ENCODE data around the gene ALKBH5. TPM values are rescaled to one million over a fixed set of nuclear protein-coding genes. Genes with fewer than 3 reads are reported as not detected.
A peak's percentile ranks its signal among the peaks of the same experiment; 100 is the strongest.

The ALKBH5 gene
- 45.3 TPM for total RNA-seq

- ATAC-seq = peak; percentile 91
Observed at GRCh38 chr17:18183334-18184142, at the start of gene ALKBH5. ALKBH5 (plus strand) TSS chr17:18183828; CDS start chr17:18184244, 416 bp downstream.

DNA sequence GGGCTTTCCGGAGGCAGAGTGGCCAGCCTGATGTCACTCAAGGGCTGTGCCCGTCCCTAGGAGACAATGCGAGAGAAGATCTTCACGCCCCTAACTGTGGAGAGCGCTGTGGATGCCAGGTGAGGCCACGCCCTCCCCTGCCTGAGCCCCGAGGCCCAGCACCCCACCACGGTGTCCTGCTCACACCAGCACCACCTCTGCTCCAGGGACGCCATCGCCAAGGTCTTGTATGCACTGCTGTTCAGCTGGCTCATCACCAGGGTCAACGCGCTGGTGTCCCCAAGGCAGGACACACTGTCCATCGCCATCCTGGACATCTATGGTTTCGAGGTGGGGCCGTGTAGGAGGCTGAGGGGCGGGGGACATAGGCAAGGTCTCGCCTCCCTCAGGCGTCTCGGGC lies 47.3 kb upstream of the ALKBH5 start:
- no peak for ATAC-seq

GRCh38 chr17:18138065-18138749 lies 45.4 kb upstream of the ALKBH5 start:
- no peak for ATAC-seq

GRCh38 chr17:18139092-18139491 lies 44.5 kb upstream of the ALKBH5 start:
- no peak for ATAC-seq

DNA sequence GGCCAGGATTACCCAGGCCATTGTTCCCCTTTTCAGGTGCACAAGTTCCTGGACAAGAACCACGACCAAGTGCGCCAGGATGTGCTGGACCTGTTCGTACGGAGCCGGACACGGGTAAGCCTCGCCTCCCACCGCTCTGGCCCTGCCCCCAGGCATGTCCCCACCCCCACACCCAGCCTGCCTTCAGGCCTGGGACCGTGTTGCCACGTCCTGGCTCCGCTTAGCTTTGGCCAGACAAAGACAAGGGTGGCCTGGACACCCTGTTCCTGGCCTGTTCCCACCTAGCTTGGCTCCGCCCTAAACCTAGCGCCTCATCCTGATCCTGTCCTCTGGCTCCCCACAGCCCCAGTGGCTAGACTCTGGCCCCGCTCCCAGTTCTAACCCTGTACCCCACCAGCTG lies 44.1 kb upstream of the ALKBH5 start:
- ATAC-seq = peak; percentile 6

DNA sequence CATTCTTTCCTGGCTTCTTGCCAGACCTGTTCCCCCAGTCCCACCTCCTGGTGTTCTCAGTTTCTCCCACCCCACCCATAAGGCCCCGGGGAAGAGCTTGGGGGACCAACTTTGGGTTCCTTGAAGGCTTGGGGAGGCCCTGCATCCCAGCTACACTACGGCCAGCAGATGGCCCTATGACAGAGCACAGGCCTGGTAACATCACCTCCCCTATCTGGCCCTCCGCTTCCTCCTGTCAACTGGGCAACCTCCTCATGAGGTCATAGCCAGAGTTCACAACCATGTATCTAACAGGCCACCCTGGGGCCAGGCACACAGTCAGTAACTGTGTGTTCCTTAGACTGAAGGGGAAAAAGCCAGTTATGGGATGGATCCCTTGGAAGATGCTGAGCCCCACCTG lies 43.7 kb upstream of the ALKBH5 start:
- peak; percentile 18 for ATAC-seq

GRCh38 chr17:18140648-18141047 lies 43.0 kb upstream of the ALKBH5 start:
- ATAC-seq = no peak

DNA sequence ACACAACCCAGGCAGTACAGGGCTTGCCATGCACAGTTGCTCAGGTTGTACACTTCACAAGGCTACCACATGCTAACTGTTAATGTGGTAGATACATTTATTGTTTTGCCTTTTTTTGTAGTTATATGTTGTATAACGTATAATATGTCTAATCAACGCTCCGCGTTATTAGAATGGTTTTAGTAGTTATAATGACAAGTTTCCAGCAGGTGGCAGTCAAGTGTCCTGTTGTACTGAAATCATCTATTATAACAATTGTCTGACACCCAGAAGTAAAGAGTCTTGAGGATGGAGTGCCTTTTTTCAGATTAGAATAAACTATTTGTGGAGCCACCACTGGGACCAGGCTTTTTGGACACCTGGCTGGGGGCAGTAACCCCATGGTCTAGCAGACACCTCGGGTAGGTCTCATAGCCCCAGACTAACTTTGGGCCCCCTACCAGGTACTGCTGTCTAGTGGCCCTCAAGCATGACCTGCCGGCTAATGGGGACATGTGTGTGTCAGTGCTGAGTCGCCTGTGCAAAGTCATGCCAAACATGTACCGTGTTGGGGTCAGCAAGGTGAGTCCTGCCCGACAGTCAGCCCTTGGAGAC lies 42.3 kb upstream of the ALKBH5 start:
- peak; percentile 27 for ATAC-seq

GRCh38 chr17:18142417-18142816 lies 41.2 kb upstream of the ALKBH5 start:
- no peak for ATAC-seq

- ATAC-seq = no peak
Observed at GRCh38 chr17:18143044-18143936, 40.3 kb upstream of the ALKBH5 start.

GRCh38 chr17:18144261-18144660 lies 39.4 kb upstream of the ALKBH5 start:
- ATAC-seq = no peak

DNA sequence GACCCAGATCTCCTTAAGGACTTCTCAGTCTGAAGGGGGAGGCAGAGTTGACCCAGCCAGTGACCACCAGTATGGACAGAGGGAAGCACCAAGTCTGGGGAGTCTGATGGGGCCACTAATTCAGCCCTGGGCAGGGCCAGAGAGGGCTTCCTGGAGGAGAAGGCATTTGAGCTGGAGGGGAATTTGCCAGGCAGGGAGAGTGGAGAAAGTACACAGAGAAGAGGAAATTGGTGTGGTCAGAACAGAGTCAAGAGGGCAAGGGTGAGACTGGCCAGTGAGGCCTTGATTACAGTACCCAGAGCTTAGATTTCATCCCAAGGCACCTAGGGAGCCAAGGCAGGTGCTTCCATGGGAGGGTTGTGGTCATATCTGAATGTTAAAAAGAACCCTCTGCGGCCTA lies 38.8 kb upstream of the ALKBH5 start:
- no peak for ATAC-seq

- ATAC-seq = no peak
Observed at GRCh38 chr17:18145811-18146210, 37.8 kb upstream of the ALKBH5 start.

DNA sequence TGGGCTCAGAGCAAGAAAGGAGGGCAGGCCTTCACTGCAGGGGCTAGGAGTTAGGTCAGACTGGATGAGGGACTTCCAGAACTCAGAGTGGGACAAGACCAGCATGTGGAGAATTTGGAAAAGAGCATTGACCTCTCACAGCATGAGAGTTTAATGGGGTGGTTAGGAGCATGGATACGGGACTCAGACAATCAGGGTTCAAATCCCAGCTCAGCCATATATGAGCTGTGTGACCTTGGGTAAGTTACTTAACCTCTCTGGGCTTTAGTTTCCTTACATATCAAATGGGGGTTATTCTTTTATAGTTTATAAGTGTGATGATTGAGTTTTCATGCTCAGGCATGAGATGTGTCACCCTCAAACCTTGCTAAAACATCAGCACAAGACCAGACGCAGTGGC lies 37.4 kb upstream of the ALKBH5 start:
- no peak for ATAC-seq

- ATAC-seq = no peak
Observed at GRCh38 chr17:18146980-18147379, 36.6 kb upstream of the ALKBH5 start.

GRCh38 chr17:18148586-18148985 lies 35.0 kb upstream of the ALKBH5 start:
- no peak for ATAC-seq

- no peak for ATAC-seq
Observed at GRCh38 chr17:18151290-18151689, 32.3 kb upstream of the ALKBH5 start.

DNA sequence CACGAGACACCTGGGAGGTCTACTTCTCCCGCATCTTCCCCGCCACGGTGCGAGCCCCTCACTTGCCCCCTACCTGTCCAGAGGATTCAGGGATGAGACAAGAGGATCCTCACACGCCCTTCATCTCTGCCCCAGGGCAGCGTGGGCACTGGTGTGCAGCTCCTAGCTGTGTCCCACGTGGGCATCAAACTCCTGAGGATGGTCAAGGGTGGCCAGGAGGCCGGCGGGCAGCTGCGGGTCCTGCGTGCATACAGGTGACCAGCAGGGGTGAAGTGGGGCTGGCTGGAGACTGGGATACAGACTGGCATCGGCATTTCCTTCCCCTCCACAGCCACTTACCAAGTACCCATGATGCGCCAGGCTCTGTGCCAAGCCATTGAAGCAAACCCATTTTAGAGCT lies 28.4 kb upstream of the ALKBH5 start:
- no peak for ATAC-seq

- peak; percentile 21 for ATAC-seq
Observed at GRCh38 chr17:18156171-18156975, 27.3 kb upstream of the ALKBH5 start.

DNA sequence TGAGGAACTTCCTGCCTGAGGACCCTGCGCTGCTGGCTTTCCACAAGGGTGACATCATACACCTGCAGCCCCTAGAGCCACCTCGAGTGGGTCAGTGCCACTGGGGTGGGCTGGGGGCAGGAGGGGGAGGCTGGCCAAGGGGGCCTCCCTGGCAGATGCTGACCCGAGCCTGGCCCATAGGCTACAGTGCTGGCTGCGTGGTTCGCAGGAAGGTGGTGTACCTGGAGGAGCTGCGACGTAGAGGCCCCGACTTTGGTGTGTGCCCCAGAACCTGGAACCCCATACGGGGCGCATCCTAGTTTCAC lies 26.7 kb upstream of the ALKBH5 start:
- no peak for ATAC-seq

DNA sequence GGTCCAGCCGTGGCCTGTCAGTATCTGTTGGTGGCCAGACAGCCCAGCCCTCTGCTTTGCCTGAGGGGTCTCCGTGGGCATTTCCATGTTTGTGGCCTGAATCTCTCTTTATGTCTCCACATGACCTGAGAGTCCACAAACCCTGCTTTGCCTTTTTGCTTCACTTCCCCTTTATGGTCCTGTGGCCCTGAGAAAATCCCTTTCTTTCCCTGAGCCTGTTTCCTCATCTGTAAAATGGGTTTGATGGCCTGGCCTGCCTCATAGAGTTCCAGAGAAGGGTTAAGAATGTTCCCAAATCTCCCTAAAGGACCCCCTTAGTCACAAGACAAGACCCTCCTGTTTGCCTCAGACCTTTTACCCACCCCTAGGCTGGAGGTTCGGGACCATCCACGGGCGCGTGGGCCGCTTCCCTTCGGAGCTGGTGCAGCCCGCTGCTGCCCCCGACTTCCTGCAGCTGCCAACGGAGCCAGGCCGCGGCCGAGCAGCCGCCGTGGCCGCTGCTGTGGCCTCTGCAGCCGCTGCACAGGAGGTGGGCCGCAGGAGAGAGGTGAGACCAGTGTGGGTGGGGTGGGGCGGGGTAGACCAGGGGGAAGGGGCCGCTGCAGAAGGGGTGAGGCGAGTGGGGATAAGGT lies 26.2 kb upstream of the ALKBH5 start:
- ATAC-seq = no peak

Measured in esophagus mucosa (tissue), 1 donor.